Lower leg skin (tissue), 4 donors: ENCODE results near the gene NFATC2. TPM values are rescaled to one million over a fixed set of nuclear protein-coding genes. Genes with fewer than 3 reads are reported as not detected.
A peak's percentile ranks its signal among the peaks of the same experiment; 100 is the strongest.

Experiments used
- DNase-seq, 2 donors: peaks; one replicate each; pipeline ENCODE4 v3.0.0-alpha.2; 2019; ENCODE audit warnings: low spot score in 2 of 2
- H3K4me3 ChIP-seq: fragments of 200-600 bp; sonication (generic); 2 replicates; pipeline ENCODE4 v1.5.1; 2017; ENCODE audit warnings: mild to moderate bottlenecking, low read depth; ENCODE audit not compliant: poor library complexity, severe bottlenecking
- POLR2A ChIP-seq, 2 donors: fragments of 450-650 bp; IDR thresholded peaks; one replicate each; pipeline ENCODE4 v1.6.1; 2016 to 2017; ENCODE audit warnings: antibody characterized with exemption in 2 of 2, mild to moderate bottlenecking in 1 of 2, moderate library complexity in 1 of 2
- WGBS, 2 donors: methylation state at CpG; one replicate each; pipeline ENCODE4 v1.1.5; 2018; 5-methylcytosine and 5-hydroxymethylcytosine counted together
- intact Hi-C: fragments of 100-400 bp; cut with DNase I; formaldehyde crosslinking; loops from one replicate; pipeline ENCODE4 v1.15.0; 2023; ENCODE audit warnings: low total_unique reads
- total RNA-seq, 4 donors: library from RNA; depleted of rRNA; stranded (reverse); fragments of >200 nt; gene quantifications; one replicate each; pipeline ENCODE4 v1.1.0, GENCODE V29; 2016
- TF ChIP-seq, protein P1 (sequence below), 3 donors: fragments of 450-650 bp; IDR thresholded peaks; one replicate each; pipeline ENCODE4 v1.5.1; 2016; ENCODE audit warnings: antibody characterized with exemption in 3 of 3, mild to moderate bottlenecking in 3 of 3, moderate library complexity in 2 of 3

NFATC2 gene
- total RNA-seq = 10 to 100 TPM in 1 of 4 donors, 1 to 10 TPM in 3; 4.0 to 10.4 (median 5.1) TPM

DNA sequence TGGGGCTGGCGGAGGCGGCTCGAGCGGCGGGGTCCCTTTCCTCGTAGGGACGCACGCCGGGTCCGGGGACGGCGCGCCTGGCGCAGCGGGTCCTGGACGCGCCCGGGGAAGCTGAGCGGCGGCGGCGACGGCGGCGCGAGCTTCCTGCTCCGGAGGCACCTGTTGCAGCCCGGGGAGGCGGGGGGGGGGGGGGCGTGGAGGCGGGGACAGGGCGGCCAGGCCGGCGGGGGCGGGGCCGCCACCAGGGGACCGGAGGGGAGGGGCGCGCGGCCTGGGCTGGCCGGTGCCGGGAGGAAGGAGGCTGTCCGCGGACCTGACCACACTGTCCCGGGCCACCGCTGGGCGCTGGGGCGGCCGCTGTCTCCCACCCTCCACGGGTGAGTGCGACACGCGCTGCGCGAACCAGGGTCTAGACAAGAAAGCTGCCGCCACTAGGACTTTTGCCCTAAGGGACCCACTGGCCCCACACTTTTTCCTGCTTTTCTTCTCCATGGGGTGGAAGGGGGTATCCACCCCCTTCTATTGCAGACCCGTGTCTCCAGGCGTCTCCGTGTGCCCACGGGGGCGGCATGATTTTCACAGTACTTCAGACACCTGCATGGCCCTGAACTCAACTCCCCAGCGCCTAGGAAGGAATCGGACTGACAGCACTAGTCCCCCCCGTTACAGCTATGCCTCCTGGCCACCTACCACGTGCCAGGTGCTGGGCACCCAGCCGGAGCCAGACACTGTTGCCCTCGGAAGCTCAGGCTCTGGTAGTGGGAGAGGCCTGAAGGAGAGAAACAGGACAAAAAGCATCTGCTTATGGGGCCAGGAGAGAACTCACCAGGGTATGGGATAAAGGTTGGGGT is at the start of gene NFATC2:
Gene NFATC2, minus strand, starts transcription at position 149 of the 851 bp plus-strand sequence. CDS start 220 bp downstream, outside the sequence.
- peak within 1 kb of the TSS; percentile 25 for H3K4me3 ChIP-seq
- TF ChIP-seq, protein P1, sequence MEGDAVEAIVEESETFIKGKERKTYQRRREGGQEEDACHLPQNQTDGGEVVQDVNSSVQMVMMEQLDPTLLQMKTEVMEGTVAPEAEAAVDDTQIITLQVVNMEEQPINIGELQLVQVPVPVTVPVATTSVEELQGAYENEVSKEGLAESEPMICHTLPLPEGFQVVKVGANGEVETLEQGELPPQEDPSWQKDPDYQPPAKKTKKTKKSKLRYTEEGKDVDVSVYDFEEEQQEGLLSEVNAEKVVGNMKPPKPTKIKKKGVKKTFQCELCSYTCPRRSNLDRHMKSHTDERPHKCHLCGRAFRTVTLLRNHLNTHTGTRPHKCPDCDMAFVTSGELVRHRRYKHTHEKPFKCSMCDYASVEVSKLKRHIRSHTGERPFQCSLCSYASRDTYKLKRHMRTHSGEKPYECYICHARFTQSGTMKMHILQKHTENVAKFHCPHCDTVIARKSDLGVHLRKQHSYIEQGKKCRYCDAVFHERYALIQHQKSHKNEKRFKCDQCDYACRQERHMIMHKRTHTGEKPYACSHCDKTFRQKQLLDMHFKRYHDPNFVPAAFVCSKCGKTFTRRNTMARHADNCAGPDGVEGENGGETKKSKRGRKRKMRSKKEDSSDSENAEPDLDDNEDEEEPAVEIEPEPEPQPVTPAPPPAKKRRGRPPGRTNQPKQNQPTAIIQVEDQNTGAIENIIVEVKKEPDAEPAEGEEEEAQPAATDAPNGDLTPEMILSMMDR (IDR thresholded peaks at IDR 0.05) = no peak
- no peak for TF ChIP-seq POLR2A (IDR thresholded peaks at IDR 0.05)
- 17 to 19% methylated on average over 13 to 34 of the region's 67 CpGs for WGBS, 2 donors
- no peak for DNase-seq
- intact Hi-C loops = no loop called here

DNA sequence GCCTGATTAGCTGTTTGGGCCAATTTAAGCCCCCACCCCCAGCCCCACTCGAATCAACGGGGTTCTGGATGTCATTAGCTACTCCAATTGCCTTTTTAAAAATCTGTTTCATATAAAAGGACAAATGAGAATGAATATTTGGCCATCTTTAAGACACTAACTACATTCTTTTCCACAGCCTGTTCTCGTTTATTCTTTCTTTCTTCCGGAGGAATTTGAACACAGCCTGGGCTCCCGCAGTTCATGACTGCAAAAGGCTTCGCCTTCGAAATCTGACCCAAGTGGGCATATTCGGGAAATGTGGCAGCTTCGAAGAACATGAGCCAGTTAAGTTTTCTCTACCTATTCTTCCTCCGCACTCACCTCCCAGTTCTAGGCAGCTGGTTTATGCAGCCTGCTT is 49.4 kb upstream of the NFATC2 start:
- TF ChIP-seq POLR2A (IDR thresholded peaks at IDR 0.05) = no peak
- TF ChIP-seq, protein P1 (IDR thresholded peaks at IDR 0.05) = no peak
- 56 to 65% methylated on average over 10 of the region's 10 CpGs for WGBS, 2 donors
- intact Hi-C loops = no loop called here

DNA sequence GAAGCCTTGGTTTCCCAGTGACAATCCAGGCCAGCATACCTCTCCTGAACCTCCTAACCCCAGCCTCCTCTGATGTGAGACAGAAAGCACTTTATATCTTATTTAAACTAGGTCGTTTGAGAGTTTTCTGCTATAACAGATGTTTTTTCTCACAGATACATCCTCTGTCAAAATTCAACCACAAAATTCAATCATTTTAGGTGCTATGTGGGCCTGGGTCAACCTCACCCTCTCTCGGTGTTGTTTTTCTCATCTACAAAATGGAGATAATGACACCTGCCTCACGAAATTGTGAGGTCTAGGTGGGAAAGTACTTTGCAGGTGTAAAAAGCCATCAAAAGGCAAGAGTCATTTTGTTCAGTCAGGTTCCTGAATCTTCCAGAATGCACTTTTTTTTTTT is 46.2 kb upstream of the NFATC2 start:
- TF ChIP-seq, protein P1 (IDR thresholded peaks at IDR 0.05) = no peak
- TF ChIP-seq POLR2A (IDR thresholded peaks at IDR 0.05) = no peak
- WGBS, 2 donors = 84 to 85% methylated on average over 3 of the region's 3 CpGs
- no peak overlapping the region for H3K4me3 ChIP-seq
- intact Hi-C loops = no loop called here
- no peak for DNase-seq

More for the DNA sequence above, 49.4 kb upstream of the NFATC2 start:
- H3K4me3 ChIP-seq = no peak overlapping the region
- no peak for DNase-seq

DNA sequence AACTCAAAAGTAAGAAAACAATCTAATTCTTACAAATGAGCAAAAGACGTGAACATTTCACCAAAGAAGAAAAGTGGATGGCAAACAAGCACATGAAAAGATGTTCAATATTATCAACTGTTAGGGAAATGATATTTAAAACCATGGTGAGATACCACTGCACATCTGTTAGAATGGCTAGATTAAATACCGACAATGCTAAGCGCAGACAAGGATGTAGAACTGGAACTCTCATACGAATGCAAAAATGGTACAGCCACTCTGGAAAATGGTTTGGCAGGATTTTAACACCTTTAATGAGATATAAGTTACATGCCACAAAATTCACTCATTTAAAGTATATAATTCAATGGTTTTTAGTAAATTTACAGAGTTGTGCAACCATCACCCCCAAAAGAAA is 44.6 kb upstream of the NFATC2 start:
- intact Hi-C loops = no loop called here
- DNase-seq = no peak
- TF ChIP-seq, protein P1 (IDR thresholded peaks at IDR 0.05) = no peak
- TF ChIP-seq POLR2A (IDR thresholded peaks at IDR 0.05) = no peak
- 96 to 100% methylated on average over 4 of the region's 4 CpGs for WGBS, 2 donors
- H3K4me3 ChIP-seq = no peak overlapping the region

DNA sequence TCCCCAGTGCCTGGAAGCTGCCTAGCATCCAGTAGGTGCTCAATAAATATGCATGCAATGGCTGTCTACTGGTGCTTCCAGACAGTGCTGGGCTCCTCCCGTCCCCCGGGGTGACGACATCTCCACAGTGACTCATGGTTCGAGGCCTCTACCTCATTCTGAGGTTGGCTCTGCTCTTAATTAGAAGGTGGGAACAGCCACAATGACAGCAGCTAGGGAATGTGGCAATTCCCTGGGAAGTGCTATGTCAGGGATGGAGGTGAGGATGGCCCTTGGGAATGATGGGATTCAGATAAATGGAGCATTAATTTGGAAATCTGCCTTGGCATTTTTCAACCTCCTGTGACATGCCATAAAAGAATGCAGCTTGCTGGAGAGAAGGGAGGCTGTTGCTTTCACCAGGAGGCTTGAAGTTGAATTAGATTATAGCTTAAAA is 43.5 kb upstream of the NFATC2 start:
- no peak for DNase-seq
- H3K4me3 ChIP-seq = no peak overlapping the region
- intact Hi-C loops = no loop called here
- TF ChIP-seq POLR2A (IDR thresholded peaks at IDR 0.05) = no peak
- TF ChIP-seq, protein P1 (IDR thresholded peaks at IDR 0.05) = no peak
- 26 to 36% methylated on average over 4 of the region's 4 CpGs for WGBS, 2 donors
